NCI-H510A treated with DMSO at 0.1 percent for 48 hours (cell line): ENCODE data around the gene SNRPD3.
"Not testable (repeated sequence)": the region's sequence is repeated elsewhere in the genome, so short reads cannot be mapped to it uniquely, and the experiment has no call there.

Experiments
- DNase-seq: peaks from one replicate; lab custom pipeline; 2025; lab: John Stamatoyannopoulos, UW

SNRPD3 gene

GRCh38 chr22:24555165-24556039, at the start of gene SNRPD3:
Gene SNRPD3, plus strand, starts transcription at chr22:24555999. Its CDS starts 1,676 bp downstream, at chr22:24557675.
- DNase-seq, result peak; percentile 96

GRCh38 chr22:24506802-24507438, 48.9 kb upstream of the SNRPD3 start:
- peak; percentile 79 for DNase-seq

DNA sequence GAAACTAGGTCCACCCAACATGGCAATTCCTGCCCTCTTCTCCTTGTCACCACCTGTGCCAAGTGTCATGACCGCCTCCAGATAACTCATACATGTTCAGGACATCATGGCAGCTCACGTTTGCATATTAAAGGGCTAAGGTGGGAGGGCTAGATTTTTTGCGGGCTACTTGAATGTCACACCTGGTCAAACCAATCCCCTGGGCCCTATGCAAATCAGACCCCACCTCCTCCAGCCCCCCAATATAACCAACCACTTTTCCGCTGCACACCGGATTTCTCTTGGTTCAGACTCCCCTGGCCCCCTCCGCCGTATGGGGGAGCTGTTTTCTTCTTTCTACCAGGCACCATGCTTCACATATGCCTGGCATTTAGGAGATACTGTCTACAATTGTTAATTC, 48.1 kb upstream of the SNRPD3 start:
- DNase-seq, result peak; percentile 29

- no peak for DNase-seq
Measured at GRCh38 chr22:24510637-24511625, 44.9 kb upstream of the SNRPD3 start.

- DNase-seq, result no peak
Measured at GRCh38 chr22:24512043-24512442, 43.8 kb upstream of the SNRPD3 start.

- no peak for DNase-seq
Measured at GRCh38 chr22:24513378-24514240, 42.2 kb upstream of the SNRPD3 start.

DNA sequence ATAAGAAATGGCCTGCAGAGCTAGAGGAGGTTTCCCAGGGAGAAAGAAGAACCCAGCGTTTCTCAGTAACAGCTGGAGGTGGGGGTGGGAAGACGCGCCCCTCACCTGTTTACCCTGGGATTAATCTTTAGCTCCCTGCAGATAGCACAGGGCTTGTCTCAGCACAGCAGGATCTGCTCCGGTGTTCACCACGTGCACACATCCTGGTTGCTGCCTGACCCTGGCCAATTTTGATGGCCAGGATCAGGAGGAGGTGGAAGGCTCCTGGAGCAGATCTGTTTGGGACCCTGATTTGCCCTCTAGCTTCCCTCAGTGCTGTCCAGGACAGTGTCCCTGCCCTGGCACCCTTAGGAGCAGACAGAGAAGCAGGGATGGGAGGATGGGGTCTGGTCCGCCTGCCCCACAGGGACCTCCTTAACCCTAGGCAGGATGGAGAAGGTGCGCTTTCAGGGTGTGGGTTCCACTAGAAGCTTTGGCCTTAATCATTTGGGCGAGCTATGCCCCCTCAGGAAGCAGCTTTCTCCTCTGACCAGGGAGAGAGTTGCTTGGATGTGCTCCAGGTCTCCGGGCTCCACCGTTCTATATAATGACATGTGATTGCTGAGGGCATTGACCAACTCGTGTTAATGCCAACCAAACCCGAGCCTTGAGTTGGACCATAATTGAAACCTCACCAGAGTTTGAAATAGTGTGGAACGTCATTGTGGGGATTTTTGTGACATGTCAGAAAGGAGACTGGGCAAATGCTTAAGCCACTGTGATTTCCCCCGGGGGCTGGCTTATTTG, 41.4 kb upstream of the SNRPD3 start:
- no peak for DNase-seq

GRCh38 chr22:24515027-24515338, 40.8 kb upstream of the SNRPD3 start:
- no peak for DNase-seq

- no peak for DNase-seq
Measured at GRCh38 chr22:24516301-24516737, 39.5 kb upstream of the SNRPD3 start.

GRCh38 chr22:24517446-24517845, 38.4 kb upstream of the SNRPD3 start:
- no peak for DNase-seq

DNA sequence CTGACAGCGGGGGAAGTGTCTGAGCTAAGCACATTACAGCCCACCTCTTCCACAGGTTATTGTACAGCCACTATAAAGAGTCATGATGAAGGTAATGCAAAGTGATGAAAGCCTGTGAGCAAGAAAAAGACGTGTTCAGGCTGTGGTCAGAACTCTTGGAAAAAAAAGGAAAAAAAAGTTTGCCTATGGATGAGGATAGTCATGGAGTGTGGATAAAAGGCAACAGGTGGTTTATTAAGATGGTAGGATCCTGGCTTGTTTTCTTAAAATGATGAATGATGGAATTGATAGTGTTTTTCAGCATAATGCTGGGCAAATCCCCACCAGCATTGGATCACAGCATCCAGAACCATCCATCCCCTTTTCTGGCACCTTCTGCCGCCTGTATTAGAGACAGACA, 37.6 kb upstream of the SNRPD3 start:
- no peak for DNase-seq

GRCh38 chr22:24518771-24519485, 36.9 kb upstream of the SNRPD3 start:
- DNase-seq, result no peak

DNA sequence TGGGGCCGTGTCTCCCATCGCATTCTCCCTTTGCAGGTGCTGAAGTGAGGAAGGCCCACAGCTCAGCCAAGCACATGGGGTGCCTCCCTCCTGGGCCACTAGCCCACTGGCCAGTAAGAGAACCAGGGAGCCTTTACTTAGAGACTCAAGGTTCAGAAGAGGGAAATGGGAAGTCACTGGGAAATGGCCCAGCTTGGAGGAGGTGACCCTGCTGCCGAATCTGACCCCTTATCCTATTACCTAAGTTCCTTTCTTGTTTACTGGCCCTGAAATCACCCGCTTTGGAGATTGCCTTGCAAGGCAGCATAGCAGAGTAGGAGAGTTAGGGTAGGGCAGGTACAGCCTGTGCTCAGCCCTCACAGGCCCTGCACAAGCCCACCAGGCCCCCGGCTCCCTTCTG, 36.3 kb upstream of the SNRPD3 start:
- DNase-seq, result no peak

DNA sequence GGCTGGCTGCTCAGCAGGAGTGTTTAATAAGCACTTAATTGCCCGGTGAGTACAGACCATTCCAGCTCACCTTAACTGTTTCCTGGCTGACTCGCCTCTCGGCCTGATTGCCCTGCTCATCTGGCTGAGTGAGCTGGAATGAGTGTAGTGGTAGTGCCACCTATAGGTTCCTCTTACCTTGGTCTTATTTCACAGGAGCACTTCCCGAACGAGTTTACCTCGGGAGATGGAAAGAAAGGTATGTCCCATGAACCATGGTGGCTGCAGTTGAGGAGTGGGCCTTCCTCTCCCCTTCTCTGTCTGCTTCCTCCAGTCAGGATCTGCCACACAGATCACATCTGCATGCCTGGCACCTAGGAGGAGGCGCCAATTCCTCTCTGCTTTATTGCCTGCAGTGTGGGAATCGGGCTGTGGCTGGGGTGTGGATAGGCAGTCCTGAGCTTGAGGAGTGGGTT, 34.0 kb upstream of the SNRPD3 start:
- DNase-seq, result peak; percentile 79

DNA sequence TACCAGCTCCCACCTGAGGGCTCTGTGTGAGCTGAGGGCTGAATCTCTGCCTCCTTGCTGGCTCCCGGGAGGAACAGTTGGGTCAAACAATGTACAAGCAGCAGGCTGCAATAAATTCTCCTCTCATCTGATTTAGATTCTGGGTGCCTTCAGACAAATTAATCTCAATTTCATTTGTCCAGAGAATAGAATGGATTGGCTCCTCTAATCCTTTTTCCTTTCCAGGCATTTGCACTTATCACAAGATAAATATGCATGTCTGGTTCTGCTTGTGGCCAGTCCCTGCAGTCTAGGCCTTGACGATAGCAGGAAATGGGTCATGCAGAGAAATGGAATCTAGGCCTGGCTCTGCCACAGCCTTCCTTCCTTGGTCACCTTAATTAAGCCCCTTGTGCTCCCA, 31.9 kb upstream of the SNRPD3 start:
- DNase-seq, result no peak

- DNase-seq, result peak; percentile 52
Measured at GRCh38 chr22:24525416-24526037, 30.3 kb upstream of the SNRPD3 start.

DNA sequence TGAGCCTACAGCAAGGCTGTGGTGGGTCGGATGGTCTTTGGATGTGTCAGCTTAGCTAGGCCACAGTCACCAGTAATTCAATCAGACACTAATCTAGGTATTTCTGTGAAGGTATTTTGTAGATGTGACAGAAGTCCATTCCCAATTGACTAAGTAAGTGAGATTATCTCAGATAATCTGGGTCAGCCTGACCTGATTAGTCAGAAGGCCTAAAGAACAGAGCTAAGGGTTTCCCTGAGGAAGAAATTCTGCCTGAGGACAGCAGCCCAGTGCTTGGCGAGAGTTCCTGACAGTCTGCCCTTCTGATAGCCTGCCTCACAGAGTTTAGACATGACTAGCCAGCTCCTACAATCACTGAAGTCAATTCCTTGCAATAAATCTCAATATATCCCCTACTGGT, 29.6 kb upstream of the SNRPD3 start:
- DNase-seq, result no peak

DNA sequence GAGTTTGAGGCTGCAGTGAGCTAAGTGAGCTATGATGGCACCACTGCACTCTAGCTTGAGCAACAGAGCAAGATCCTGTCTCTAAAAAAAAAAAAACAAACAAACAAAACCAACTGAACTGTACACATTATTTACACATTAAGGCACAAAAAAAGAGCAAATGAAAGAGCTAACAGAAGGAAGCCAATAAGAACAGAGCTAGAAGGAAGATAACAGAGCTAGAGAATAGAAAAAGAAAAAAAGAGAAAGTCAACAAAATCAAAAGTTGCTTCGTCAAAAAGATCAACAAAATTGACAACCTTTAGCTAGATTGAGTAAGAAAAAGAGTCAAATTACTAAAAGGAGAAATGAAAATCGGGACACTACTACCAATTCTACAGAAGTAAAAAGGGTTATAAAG, 25.9 kb upstream of the SNRPD3 start:
- DNase-seq, result no peak

DNA sequence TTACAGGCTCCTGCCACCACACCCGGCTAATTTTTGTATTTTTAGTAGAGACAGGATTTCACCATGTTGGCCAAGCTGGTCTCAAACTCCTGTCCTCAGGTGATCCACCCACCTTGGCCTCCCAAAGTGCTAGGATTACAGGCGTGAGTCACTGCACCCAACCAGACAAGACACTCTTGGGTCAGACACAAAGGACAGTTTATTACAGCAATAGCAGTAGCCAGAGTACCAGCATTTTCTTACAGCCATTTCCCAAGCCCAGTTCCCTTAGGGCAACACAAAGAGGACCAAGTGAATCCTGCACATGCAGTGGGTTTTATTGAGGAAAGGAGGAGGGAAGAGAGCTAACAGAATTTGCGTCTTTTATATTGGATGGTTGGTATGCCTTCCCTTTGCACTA, 24.8 kb upstream of the SNRPD3 start:
- not testable (repeated sequence) for DNase-seq
